Measurements from ENCODE around the gene SLC35F1.

Gene SLC35F1

DNA sequence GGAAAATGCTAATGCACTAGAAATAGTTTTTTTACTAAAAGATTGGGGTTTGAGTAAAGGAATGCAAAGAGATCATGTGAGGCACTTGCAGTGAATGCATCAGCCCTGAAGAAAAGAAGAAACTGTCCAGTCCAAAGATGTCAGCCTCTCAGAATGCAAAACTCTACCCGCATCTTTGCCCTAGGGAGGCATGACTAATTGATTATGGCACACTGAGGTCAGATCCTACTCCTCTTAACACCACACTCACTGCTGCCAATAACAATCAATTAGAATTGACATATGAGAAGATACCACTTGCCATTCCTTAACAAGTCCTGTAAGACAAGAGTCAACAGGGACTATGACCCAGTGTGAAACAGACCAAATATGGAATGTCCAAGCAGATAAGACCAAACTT is 378.7 kb downstream of the SLC35F1 start:
- no peak for DNase-seq

DNA sequence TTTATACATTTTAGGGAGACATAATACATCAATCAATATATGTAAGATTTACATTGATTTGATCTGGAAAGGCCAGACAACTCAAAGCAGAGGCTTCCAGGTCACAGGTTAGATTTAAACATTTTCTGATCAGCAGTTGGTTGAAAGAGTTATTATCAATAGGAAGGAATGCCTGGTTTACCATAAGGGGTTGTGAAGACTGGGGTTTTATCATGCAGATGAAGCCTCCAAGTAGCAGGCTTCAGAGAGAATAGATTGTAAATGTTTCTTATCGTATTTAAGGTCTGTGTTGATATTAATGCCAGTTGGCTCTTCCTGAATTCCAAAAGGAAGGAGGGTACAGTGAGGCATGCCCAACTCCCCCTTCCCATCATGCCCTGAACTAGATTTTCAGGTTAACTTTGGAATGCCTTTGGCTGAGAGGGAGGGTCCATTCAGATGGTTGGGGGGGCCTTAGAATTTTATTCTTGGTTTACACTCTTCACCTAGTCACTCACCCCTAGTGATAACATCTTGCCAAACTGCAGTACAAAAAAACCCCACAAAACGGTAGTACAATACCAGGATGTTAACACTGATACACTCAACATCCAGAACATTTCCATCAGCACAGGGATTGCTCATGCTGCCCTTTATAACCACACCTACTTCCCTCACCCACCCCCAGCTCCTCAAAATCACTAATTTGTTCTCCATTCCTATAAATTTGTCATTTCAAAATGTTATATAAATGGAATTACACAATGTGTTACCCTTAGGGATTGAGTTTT is 381.5 kb downstream of the SLC35F1 start:
- no peak for DNase-seq

DNA sequence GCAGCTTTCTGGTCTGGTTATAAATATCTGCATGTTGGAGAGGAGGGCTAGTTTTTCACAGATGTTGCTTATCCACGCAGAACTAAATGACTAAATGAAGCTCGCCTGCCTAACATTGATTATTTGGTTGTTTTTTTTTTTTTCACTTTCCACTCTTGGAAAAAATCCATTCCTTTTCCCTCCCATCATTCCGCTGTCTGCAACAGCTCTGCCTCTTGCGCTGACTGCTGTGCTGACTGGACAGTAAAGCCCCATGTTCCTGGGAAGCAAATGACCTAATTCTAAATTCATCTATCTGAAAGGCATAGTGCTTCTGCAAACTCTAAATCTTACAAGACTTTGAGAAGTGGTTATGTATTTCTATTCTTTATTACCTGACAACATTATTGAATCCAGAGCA is 385.5 kb downstream of the SLC35F1 start:
- no peak for DNase-seq

DNA sequence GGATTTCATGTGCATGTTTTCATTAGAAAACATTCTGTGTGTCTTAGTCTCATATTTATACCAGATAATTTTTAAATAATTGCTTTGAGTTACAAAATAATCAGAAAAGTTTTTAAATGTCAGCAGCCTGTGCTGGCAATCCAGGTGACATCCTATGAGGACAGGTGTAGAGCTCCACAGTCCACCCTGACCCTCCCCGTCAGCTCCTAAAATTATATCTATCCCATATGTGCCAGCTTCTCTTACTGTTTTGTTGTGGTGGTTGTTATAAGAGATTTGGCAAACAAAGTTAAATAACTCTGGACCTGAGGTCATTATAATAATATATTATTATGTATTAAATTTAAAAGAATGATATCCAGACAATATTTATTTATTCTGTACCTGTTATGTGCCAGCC is 387.8 kb downstream of the SLC35F1 start:
- no peak for DNase-seq

DNA sequence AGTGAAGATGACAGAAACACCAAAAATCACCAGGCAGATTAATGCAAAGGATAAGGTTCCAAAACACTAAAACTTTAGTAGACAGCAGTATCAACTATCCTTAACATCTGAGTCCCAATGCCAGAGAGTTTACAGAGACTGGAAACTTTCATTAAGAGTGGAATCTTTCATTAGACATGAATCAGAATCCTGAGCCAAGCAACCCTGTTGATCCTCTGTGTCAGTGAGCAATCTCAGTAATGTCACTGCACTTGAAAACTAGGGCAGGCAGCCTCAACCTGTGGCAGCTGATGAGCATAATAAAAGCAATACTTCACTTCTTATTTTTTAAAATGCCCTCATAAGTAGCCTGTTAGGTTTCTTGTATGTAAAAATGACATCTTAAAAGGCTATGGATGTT is 388.3 kb downstream of the SLC35F1 start:
- DNase-seq: no peak

DNA sequence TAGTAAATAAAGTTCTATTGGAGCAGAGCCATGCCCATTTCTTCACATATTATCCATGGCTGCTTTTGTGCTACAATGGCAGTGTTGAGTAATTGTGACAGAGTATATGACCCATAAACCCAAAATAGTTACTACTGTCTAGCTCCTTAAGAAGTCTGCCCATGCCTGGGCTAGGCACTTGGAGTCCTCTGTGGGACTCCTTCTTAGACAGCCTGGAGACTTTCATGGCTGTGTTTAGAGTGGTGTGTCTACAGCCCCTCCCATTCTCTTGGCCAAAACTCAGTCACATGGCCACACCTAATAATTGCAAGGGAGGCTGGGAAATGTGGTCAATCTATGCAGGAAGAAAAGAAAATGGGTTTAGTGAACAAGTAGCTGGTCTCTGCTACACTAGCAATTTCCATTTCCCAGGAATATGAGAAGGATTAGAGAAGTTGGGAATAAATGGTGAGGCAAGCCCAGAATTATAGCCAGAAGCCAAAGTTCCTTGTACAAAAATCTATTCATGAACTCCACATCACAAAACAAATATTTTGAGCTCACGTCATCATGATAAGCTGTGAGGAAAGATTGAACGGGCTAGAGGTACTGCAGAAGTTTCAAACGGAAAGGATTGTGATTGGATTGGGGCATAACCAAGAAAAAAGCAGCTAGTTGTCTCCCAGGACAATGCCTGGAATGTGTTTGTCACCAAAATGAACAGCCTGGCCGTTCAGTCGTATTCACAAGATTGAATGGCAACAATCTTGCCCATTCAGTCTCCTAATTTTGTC is 389.3 kb downstream of the SLC35F1 start:
- no peak for DNase-seq

DNA sequence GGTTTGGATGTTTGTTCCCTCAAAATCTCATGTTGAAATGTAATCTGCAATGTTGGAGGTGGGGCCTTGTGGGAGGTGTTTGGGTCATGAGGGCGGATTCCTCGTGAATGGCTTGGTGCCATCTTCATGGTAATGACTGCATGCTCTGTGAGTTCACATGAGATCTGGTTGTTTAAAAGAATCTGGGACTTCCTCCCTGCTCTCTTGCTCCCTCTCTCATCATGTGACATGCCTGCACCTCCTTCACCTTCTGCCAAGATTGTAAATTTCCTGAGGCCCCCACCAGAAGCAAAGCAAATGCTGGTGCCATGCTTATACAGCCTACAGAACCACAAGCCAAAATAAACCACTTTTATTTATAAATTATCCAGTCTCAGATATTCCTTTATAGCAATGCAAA is 390.8 kb downstream of the SLC35F1 start:
- DNase-seq: no peak

DNA sequence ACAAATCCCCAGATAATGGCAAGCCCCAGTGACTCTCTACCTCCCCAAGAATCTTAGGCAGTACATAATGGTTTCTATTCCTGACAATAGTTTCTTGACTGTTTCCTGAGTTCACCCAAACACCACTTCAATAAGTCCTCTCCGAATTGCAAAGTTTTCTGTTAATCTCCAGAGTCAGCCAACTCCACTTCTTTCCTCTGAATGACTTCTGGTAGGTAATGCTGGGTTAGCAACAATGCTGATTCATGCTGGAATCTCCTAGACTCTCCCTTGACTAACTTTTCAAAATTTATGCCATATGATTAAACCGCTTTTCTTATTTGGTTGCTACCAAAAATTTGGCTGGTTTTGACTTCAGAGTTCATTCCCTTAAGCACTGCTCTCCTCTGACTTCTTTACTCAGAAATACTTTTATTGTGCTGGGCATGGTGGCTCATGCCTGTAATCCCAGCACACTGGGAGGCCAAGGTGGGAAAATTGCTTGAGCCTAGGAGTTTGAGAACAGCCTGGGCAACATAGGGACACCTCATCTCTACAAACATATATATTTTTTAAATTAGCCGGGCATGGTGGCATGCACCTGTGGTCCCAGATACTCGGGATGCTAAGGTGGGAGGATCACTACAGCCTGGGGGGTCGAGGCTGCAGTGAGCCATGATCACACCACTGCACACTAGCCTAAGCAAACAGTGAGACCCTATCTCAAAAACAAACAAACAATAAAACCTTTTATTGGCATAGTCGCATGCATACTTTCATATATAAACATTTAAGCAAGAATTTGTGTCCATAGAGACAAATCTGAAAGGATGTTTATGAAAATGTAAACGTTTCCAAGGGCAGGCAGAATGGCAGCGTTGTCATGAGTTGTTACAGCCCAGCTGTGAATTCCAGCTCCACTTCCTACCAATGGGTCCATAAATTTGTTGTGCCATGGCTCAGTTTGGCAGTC is 391.7 kb downstream of the SLC35F1 start:
- no peak for DNase-seq

DNA sequence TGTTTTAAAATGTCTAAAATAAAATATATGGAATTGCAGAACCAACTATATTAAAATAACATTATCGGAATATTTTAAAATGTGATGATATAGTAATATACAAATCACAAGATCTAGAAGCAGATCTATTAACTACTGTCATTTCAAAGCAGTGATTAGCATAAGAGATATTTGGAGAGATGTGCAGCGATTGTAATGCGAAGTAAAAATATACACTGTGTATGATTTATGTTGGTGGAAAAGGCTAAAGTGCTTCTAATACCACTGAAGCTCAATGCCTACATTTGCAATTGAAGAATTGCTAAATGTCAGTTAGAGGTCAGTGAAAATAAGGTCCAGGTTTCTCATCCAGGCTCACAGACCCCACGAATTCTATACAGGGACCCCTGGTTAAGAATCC is 392.4 kb downstream of the SLC35F1 start:
- DNase-seq: no peak

DNA sequence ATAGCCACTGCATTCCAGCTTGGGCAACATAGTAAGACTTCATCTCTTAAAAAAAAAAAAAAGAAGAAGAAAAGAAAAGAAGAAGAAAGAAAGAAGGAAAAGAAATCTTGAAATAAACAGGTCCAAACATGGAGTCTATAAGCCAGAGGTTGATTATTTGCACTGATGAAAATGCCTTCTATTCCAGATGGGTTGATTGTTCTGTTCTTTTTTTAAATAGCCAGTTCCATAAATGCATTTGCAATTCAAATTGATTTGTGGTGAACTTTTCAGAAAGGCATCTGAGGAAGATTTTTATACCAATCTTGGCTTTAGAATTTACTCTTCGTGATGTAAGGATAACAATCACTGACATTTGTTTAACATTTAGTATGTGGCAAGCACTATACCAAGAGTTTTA is 397.3 kb downstream of the SLC35F1 start:
- DNase-seq: no peak

DNA sequence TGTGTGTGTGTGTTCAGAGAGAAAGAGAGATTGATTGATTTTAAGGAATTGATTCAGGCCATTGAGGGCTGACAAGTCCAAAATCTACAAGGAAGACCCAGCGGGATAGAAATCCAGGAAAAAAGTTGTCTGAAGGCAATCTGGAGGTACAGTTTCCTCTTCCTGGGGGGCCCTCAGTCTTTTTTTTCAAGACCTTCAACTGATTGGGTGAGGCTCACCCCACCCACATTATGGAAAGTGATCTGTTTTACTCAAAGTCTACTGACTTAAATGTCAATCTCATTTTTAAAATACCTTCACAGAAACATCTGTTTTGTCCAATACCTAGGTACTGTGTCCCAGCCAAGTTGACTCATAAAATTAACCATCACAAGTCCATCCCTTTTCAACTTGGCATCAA is 398.0 kb downstream of the SLC35F1 start:
- no peak for DNase-seq

DNA sequence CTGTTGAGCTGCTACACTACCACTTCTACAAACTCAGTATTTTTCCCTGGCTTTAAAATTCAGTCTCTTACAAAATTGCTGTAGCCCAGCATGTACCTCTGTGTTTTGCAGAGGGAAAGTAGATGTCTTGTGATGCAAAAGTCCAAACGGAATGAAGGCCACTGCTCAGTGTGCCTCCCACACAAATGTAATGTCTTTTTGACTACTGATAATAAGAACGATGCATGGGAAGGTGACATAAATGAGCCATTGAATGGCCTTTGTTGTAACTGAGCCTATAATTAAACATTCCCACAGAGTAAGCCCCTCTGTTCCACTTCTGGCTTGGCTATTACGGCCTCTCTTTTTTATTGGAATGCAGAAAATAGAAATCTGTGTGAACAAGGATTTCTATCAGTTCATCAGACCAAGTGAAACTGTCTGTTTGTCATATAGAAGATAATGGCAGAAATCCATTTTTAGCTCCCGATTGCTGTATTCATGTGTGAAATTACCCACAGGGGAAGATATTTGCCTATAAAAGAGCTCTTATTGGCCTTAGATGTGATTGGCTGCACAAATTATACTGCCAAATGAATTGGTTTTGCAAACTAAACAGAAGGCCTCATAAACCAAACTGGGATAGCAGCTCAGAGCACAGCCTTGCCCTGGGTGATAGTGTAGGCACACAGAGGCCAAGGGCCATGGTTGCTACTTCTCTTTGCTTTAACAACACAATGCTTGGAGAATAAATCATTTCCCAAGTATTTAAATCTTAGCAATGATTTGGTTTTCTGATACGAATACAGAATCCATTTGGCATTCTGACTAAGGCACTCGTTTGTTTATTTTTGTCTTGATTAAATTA is 399.6 kb downstream of the SLC35F1 start:
- DNase-seq: no peak

DNA sequence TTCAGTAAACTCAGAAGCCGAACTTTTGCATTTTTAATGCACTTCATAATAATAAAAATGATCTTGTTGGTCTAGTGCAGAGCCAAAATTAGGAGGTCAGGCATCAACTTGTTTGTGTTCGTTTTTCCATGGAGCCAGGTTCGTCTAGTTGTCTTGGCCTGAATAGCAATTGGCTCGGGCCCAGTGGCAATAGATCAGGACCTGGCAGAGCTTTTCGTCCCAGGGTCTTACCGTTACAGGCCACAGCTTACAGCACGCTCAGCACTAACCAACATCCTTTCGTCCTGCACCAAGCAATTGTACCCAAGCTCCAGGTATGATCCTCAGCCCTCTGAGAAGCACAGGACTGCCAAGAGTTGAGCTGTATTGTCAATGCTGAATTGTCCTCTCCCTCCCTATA is 400.5 kb downstream of the SLC35F1 start:
- no peak for DNase-seq

DNA sequence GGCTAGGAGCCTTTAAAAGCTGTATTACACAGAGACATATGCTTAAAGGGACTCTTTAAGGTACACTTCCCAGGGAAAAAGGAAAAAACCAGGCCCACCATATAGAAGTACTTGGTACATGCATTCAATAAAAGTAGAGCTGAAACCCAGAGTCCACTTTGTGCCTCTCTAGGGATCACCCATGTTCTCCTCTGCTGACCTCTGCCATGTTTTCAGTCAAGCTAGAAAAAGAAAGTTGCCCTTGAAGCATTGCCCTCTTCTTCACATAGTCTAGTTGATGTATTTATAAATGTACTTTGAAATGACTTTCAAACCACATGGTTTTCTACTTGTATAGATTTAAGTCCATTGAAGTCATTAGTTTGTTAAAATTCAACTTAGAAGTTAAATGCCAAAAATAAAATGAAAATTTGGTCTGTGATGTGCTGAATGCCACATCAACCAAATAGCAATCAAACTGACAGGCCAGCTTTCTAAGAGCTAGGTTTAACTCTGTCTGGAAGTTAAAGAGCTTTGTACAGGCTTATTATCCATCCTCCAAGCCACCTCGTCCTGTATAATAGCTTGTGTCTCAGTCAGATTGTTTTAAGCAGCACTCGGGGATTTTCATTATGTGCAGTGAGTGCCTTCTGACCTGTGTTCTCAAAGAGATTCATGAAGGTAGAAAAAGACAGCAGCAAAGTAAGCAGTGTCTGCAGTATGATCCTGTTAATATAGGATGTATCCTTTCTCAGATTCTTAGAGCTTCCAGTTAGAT is 402.5 kb downstream of the SLC35F1 start:
- no peak for DNase-seq

DNA sequence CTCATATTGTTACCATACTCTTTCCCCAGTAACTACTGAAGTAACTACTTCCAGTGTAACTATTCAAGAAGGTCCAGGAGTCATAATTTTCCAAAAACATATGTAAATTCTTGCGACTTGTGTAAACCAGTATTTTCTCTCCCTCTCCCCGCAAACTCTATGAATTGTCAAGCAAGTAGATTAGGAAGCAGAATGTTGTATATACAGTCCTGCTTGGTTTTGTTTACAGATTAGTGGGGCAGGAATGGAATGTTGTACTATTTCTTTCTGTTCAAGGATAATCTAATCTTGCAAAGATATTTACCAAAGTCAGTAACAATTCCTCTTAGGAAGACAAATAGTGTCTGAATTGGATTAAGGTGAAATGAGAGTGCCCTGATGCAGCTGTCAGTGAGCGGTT is 406.1 kb downstream of the SLC35F1 start:
- DNase-seq: no peak

DNA sequence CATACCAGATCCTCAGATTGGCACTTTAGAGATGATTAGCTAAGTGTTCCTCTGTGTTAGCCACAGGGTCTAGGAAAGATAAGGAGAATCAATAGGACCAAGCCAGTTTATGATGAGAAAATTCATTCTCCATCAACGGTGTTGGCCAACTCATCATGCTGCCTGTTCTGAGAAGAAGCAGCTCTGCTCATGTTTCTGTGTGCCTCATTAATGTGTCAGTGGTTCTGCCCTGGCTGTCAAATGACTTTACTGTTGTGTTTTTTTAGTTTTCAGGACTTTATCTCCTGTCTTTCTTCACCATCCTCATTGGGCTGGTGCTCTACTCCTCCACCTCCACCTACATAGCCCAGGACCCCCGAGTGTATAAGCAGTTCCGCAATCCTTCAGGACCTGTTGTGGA is 406.7 kb downstream of the SLC35F1 start:
- no peak for DNase-seq

DNA sequence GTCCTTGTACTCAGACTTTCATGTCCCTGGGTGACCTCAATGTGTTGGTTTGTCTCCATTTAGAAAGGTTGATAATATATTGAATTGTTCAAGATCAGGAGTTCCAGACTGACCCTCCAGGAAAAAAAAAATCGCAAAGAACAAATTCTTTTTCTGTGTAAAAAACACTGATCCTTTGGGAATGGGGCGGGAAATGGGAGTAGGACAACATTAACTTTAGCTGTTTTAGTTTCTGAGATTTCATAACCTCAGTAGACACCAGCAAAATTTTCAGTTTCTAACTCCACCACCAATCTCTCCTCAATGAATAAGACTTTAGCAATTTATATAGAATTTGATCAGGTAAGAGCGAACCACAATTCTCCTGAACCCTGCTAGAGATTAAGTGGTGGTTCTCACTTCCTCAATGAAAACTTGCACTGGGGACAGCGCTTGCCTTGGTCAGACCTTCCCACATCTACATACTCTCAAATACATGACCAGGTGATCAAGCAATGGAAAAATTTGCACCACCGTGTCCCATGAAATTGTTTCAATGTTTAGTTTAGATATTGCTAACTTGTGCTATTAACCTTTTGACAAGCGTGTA is 409.8 kb downstream of the SLC35F1 start:
- DNase-seq: no peak

DNA sequence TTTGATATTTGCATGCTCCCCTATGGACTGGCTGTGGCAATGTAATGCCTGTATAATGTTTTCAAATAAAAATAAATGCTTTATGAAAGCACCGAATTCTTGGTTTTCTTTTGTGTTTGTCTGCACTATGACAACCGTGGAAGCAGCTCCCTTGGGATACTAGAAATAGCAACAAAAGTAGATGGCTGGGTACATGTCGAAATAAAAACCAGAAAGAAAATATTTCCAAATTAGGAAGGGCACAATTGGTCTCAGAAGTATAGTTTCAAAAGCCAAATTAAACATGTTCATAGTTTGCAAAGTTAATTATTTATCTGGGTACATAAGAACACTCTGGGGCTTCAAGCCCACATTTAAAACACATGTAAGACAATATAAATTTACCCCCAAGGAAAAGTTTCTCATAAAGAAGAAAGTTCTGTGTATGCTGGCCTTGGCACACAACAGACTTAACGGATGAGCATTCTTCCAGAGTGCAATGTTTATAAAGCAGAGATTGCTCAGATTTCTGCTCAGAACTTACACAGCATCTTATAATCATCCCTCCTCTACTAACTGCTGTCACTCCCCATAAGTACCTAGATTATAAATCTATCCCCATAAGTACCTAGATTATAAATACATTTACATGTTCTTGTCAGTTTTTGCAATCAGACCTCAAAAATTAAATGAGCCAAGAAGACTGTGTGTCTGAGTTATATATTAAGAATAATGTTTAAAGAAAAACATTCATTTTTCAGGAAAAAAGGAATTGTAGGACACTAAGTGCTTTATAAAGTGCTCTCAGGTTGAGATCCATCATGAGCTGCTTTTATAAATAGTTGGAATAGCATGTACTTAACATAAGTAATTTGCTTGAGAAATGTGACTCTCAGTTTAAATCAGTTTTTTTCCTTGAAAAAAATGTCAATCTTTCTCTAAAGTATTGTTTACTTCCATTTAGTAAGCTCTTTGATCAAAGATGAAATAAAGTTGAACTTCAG is 410.8 kb downstream of the SLC35F1 start:
- DNase-seq: no peak

DNA sequence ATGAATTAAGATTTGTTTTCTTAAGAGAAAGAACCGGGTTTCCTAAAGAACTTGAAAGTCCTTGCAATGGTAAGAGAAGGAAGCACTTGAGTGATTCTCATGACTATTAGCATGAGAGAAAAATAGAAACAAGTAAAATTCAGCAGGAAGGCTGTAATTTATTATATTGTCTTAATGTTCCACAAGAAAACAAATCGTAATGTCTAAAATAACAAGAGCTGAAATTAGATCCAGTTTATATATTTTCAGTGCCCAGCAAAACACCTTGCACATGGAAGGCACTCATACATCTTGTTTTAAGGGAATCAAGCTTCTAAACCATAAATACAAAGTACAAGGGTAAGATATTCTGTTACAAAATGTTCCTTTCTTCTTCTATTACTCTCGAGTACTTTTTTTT is 411.6 kb downstream of the SLC35F1 start:
- no peak for DNase-seq

DNA sequence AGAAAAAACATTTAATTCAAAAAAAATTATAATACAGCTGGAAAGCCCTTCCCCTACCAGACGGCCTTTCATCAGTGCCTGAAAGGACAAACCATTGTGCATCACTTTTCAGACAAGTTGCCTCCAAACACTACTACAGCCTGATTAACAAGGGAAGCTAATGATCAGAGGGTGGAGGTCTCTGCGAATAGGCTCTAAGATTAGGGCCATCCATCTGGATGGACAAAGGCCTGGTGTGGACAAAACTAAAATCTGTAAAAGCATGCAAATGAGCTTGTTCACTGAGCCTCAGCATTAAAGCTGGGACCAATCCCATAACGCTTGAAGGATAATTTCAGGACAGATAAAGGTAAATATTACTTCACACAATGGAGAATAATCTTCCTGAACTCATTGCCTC is 412.4 kb downstream of the SLC35F1 start:
- no peak for DNase-seq
